ENCODE results near the gene C5orf58.

The C5orf58 gene

GRCh38 chr5:170273968-170274710 lies 41.4 kb downstream of the C5orf58 start:
- H3K36me3 ChIP-seq (ENCODE audit: control insufficient read depth in 2 of 2, insufficient read depth in 1 of 2, low read length in 2 of 2), result no peaks in the 10 kb centered on the region
- no peak for TF ChIP-seq ZXDB (tag by site-specific recombination; IDR thresholded peaks at IDR 0.05)
- TF ChIP-seq ZNF544 (tag by site-specific recombination; IDR thresholded peaks at IDR 0.05), result no peak
- TF ChIP-seq ZBTB20 (tag by site-specific recombination; IDR thresholded peaks at IDR 0.05), result peak; percentile 78
- TF ChIP-seq ZNF114 (tag by site-specific recombination; IDR thresholded peaks at IDR 0.05), result no peak
- TF ChIP-seq SCRT1 (tag by site-specific recombination; IDR thresholded peaks at IDR 0.05; ENCODE audit: borderline replicate concordance), result peak; percentile 77; the same call in 1 of the 2 replicates
- TF ChIP-seq SCRT2 (tag by site-specific recombination; IDR thresholded peaks at IDR 0.05), result peak; percentile 69
- TF ChIP-seq EGR2 (tag by site-specific recombination; IDR thresholded peaks at IDR 0.05; ENCODE audit: low read depth), result no peak
- no peak for TF ChIP-seq TCF7L2 (IDR thresholded peaks at IDR 0.05; ENCODE audit: borderline replicate concordance, low read depth, low read length)
- no peak for TF ChIP-seq FEZF1 (tag by site-specific recombination; IDR thresholded peaks at IDR 0.05)
- no peak for TF ChIP-seq ZNF837 (tag by site-specific recombination; IDR thresholded peaks at IDR 0.05)
- TF ChIP-seq ZNF664 (tag by site-specific recombination; IDR thresholded peaks at IDR 0.05), result no peak
- TF ChIP-seq ZBTB44 (tag by site-specific recombination; IDR thresholded peaks at IDR 0.05), result no peak
- no peak for TF ChIP-seq BCL6B (tag by site-specific recombination; IDR thresholded peaks at IDR 0.05)
- TF ChIP-seq ZNF580 (tag by site-specific recombination; IDR thresholded peaks at IDR 0.05), result no peak
- TF ChIP-seq PRDM10 (tag by site-specific recombination; IDR thresholded peaks at IDR 0.05), result peak; percentile 68
- no peak for TF ChIP-seq ZNF830 (tag by site-specific recombination; IDR thresholded peaks at IDR 0.05; ENCODE audit: low read depth)
- TF ChIP-seq ZNF366 (tag by site-specific recombination; conservative IDR thresholded peaks at IDR 0.05), result no peak
- TF ChIP-seq ZNF140 (tag by site-specific recombination; IDR thresholded peaks at IDR 0.05), result no peak
- no peak for TF ChIP-seq ZNF19 (tag by site-specific recombination; IDR thresholded peaks at IDR 0.05; ENCODE audit: low read depth)
- no peak for TF ChIP-seq ZNF514 (tag by site-specific recombination; IDR thresholded peaks at IDR 0.05)
- TF ChIP-seq ZNF610 (tag by site-specific recombination; IDR thresholded peaks at IDR 0.05; ENCODE audit: borderline replicate concordance), result no peak
- no peak for TF ChIP-seq ZNF292 (tag by site-specific recombination; IDR thresholded peaks at IDR 0.05; ENCODE audit: borderline replicate concordance, low read depth)
- TF ChIP-seq ZNF654 (tag by site-specific recombination; IDR thresholded peaks at IDR 0.05; ENCODE audit: low read depth), result peak; percentile 68
- no peak overlapping the region for H3K4me3 ChIP-seq (ENCODE audit: low read depth, low read length)
- no peaks in the 10 kb centered on the region for H3K4me1 ChIP-seq (ENCODE audit: control insufficient read depth, insufficient read depth, low read length)
- no peak overlapping the region for H3K27ac ChIP-seq (ENCODE audit: extremely low read depth, low read depth, low read length)
- ChIA-PET CTCF (interaction anchor here (0.6 to 7.5 kb wide), 24 partner anchors 8 to 577 kb away, joined by 3 to 65 read pairs (median 4); no protein-coding TSS in a partner anchor), POLR2A (interaction anchor here (0.6 kb wide), 1 partner anchor 42 kb away, joined by 5 read pairs; no protein-coding TSS in a partner anchor)
- no peaks in the 10 kb centered on the region for H3K9me3 ChIP-seq (ENCODE audit: control insufficient read depth, insufficient read depth, low read depth, low read length)
